ENCODE data around the gene HSFX2. TPM values are rescaled to one million over a fixed set of nuclear protein-coding genes. Genes with fewer than 3 reads are reported as not detected.
"Not testable (repeated sequence)": the region's sequence is repeated elsewhere in the genome, so short reads cannot be mapped to it uniquely, and the experiment has no call there.

HSFX2 gene
- total RNA-seq, 4 donors from 2014 or later, result not detected

DNA sequence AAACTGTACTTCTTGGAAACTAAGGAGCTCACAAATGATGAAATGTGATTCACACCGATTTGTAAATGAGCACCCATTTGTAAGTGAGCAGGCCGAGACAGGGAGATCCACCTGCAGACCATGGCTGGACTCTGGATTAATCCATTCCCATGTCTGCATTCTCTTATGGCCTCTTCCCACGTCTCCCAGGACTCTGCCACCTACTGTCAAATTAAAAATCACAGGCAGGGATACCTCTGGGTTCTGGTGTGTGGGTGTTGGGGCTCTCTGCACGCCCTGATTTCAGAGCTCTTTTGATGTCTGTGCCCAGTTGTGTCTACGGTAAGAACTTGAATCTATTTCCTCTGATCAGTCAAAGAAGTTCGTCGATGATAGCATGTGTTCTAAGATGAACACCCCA is 4.1 kb downstream of the HSFX2 start:
- DNase-seq (ENCODE audit: low spot score in 2 of 2); intact Hi-C loops (cut with DNase I; ENCODE audit: low total_unique reads); H3K4me3 ChIP-seq (ENCODE audit: low read depth, poor library complexity, severe bottlenecking): not testable (repeated sequence)
- WGBS, 2 donors, result no CpG with 5 or more reads among the region's 7 CpGs

GRCh38 chrX:149587359-149587758 is 7.8 kb downstream of the HSFX2 start, which contains the start of gene MAGEA9B:
MAGEA9B (minus strand) TSS chrX:149587459; CDS start chrX:149583179, 4,280 bp downstream.
- H3K4me3 ChIP-seq (ENCODE audit: low read depth, poor library complexity, severe bottlenecking); intact Hi-C loops (cut with DNase I; ENCODE audit: low total_unique reads); DNase-seq (ENCODE audit: low spot score in 2 of 2): not testable (repeated sequence)
- WGBS, 2 donors, result no CpG with 5 or more reads among the region's 12 CpGs

- intact Hi-C loops (cut with DNase I; ENCODE audit: low total_unique reads); H3K4me3 ChIP-seq (ENCODE audit: low read depth, poor library complexity, severe bottlenecking): not testable (repeated sequence)
- 86% methylated on average over 4 of the region's 17 CpGs; no CpG with 5 or more reads in 1 of the 2 donors for WGBS, 2 donors
- DNase-seq (ENCODE audit: low spot score in 2 of 2), result peak in 1 of 2 donors; percentile 52
Measured at GRCh38 chrX:149585631-149586030, 9.5 kb downstream of the HSFX2 start.

DNA sequence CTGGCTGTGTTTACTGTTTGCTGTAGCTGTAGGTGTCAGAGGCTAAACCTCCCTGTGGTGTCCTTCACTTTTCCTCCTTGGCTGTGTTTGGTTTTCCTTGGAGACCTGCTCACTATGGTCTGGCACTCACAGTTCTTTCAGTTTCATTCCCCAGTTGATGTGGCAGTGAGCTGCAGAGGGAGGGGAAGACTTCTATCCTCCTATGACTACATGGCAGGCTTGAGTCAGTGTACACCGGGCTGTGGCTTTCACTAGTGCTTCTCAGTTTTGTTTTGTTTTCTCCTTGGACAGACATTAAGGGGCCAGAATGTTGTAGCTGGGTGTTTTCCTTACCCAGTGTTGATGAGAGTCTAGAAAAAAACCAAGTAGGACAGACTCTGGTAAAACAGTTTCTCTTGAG is 21.7 kb downstream of the HSFX2 start:
- no CpG with 5 or more reads among the region's 1 CpG for WGBS, 2 donors

GRCh38 chrX:149572743-149573142 is 22.4 kb downstream of the HSFX2 start:
- intact Hi-C loops (cut with DNase I; ENCODE audit: low total_unique reads), result no loop called here
- no peak for TF ChIP-seq POLR2A (IDR thresholded peaks at IDR 0.05)
- TF ChIP-seq, protein P1, sequence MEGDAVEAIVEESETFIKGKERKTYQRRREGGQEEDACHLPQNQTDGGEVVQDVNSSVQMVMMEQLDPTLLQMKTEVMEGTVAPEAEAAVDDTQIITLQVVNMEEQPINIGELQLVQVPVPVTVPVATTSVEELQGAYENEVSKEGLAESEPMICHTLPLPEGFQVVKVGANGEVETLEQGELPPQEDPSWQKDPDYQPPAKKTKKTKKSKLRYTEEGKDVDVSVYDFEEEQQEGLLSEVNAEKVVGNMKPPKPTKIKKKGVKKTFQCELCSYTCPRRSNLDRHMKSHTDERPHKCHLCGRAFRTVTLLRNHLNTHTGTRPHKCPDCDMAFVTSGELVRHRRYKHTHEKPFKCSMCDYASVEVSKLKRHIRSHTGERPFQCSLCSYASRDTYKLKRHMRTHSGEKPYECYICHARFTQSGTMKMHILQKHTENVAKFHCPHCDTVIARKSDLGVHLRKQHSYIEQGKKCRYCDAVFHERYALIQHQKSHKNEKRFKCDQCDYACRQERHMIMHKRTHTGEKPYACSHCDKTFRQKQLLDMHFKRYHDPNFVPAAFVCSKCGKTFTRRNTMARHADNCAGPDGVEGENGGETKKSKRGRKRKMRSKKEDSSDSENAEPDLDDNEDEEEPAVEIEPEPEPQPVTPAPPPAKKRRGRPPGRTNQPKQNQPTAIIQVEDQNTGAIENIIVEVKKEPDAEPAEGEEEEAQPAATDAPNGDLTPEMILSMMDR (IDR thresholded peaks at IDR 0.05), result no peak
- no peak overlapping the region for H3K4me3 ChIP-seq (ENCODE audit: low read depth, poor library complexity, severe bottlenecking)
- 8 to 29% methylated on average over 1 of the region's 1 CpG for WGBS, 2 donors
- DNase-seq (ENCODE audit: low spot score in 2 of 2), result no peak

More for the DNA sequence above, 21.7 kb downstream of the HSFX2 start:
- DNase-seq (ENCODE audit: low spot score in 2 of 2); intact Hi-C loops (cut with DNase I; ENCODE audit: low total_unique reads); H3K4me3 ChIP-seq (ENCODE audit: low read depth, poor library complexity, severe bottlenecking): not testable (repeated sequence)

- intact Hi-C loops (cut with DNase I; ENCODE audit: low total_unique reads), result no loop called here
- TF ChIP-seq, protein P1 (IDR thresholded peaks at IDR 0.05), result no peak
- no peak for TF ChIP-seq POLR2A (IDR thresholded peaks at IDR 0.05)
- peak in 1 of 2 donors; percentile 31 for DNase-seq (ENCODE audit: low spot score in 2 of 2)
- WGBS, 2 donors, result 73 to 86% methylated on average over 7 of the region's 7 CpGs
- H3K4me3 ChIP-seq (ENCODE audit: low read depth, poor library complexity, severe bottlenecking), result no peak overlapping the region
Measured at GRCh38 chrX:149571770-149572169, 23.3 kb downstream of the HSFX2 start.

GRCh38 chrX:149570668-149571067 is 24.4 kb downstream of the HSFX2 start:
- no peak overlapping the region for H3K4me3 ChIP-seq (ENCODE audit: low read depth, poor library complexity, severe bottlenecking)
- no peak for TF ChIP-seq POLR2A (IDR thresholded peaks at IDR 0.05)
- TF ChIP-seq, protein P1 (IDR thresholded peaks at IDR 0.05), result no peak
- 33 to 39% methylated on average over 6 of the region's 6 CpGs for WGBS, 2 donors
- DNase-seq (ENCODE audit: low spot score in 2 of 2), result peak in 1 of 2 donors; percentile 28
- intact Hi-C loops (cut with DNase I; ENCODE audit: low total_unique reads), result no loop called here

DNA sequence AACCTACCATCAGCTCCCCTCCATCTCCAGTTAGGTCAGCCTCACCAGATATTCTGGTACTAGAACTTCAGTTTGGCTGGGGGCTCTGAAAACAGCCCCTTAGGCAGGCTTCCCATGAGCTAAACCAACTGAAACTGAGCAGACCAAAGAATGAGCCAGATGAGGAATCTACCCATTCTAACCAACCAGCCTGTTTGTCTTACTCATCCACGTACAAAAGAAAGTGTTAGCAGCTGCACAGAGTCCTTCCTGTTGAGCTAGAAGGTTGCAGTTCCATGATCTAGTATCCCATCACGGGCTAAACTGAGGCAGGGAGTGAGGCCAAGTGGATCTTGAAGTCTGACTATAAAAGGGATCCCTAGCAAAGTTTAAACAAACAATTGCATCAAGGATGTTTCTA is 25.3 kb downstream of the HSFX2 start:
- no peak for DNase-seq (ENCODE audit: low spot score in 2 of 2)

More for the DNA sequence above, 25.3 kb downstream of the HSFX2 start:
- H3K4me3 ChIP-seq (ENCODE audit: low read depth, poor library complexity, severe bottlenecking), result no peak overlapping the region
- intact Hi-C loops (cut with DNase I; ENCODE audit: low total_unique reads), result no loop called here
- TF ChIP-seq POLR2A (IDR thresholded peaks at IDR 0.05), result no peak
- TF ChIP-seq, protein P1 (IDR thresholded peaks at IDR 0.05), result no peak
- 51 to 84% methylated on average over 2 of the region's 2 CpGs for WGBS, 2 donors

Data from lower leg skin (tissue), 4 donors.